HG03565 (cell line): ENCODE results near the gene SLC12A4.

Source experiments
- ATAC-seq: cut with Tn5 transposase; IDR thresholded peaks from one replicate; pipeline ENCODE4 v1.9.1; 2021; ENCODE audit warnings: mild to moderate bottlenecking, moderate library complexity; ENCODE audit not compliant: unreplicated experiment

The SLC12A4 gene

GRCh38 chr16:67963662-67964321 lies 4.6 kb downstream of the SLC12A4 start:
- ATAC-seq, result no peak

- ATAC-seq, result no peak
Measured at GRCh38 chr16:67963292-67963661, 5.2 kb downstream of the SLC12A4 start.

GRCh38 chr16:67962135-67962534 lies 6.3 kb downstream of the SLC12A4 start:
- no peak for ATAC-seq

GRCh38 chr16:67961551-67961957 lies 6.9 kb downstream of the SLC12A4 start:
- no peak for ATAC-seq

GRCh38 chr16:67959536-67960329 lies 8.7 kb downstream of the SLC12A4 start:
- no peak for ATAC-seq

GRCh38 chr16:67957622-67958021 lies 10.8 kb downstream of the SLC12A4 start:
- ATAC-seq, result no peak

GRCh38 chr16:67954421-67955196 lies 13.8 kb downstream of the SLC12A4 start:
- no peak for ATAC-seq

- ATAC-seq, result no peak
Measured at GRCh38 chr16:67953641-67954375, 14.6 kb downstream of the SLC12A4 start.

- no peak for ATAC-seq
Measured at GRCh38 chr16:67951485-67951884, 17.0 kb downstream of the SLC12A4 start.

GRCh38 chr16:67950335-67950843 lies 18.0 kb downstream of the SLC12A4 start:
- no peak for ATAC-seq

GRCh38 chr16:67949645-67950044 lies 18.8 kb downstream of the SLC12A4 start:
- no peak for ATAC-seq

- ATAC-seq, result no peak
Measured at GRCh38 chr16:67948015-67948414, 20.4 kb downstream of the SLC12A4 start.

GRCh38 chr16:67946966-67947558 lies 21.4 kb downstream of the SLC12A4 start:
- ATAC-seq, result no peak

GRCh38 chr16:67946128-67946569 lies 22.3 kb downstream of the SLC12A4 start:
- no peak for ATAC-seq

- ATAC-seq, result no peak
Measured at GRCh38 chr16:67945392-67945933, 23.0 kb downstream of the SLC12A4 start.

- no peak for ATAC-seq
Measured at GRCh38 chr16:67944690-67945391, 23.6 kb downstream of the SLC12A4 start.

GRCh38 chr16:67943619-67944504 lies 24.6 kb downstream of the SLC12A4 start, which contains the start of gene LCAT:
Gene LCAT (minus strand): TSS chr16:67944120. CDS start chr16:67944101, 19 bp downstream.
- no peak for ATAC-seq

- no peak for ATAC-seq
Measured at GRCh38 chr16:67943256-67943618, 25.2 kb downstream of the SLC12A4 start.
